ENCODE results near the gene ITIH1.

The ITIH1 gene

GRCh38 chr3:52824037-52824436 is 46.6 kb downstream of the ITIH1 start:
- TF ChIP-seq TAF1 (IDR thresholded peaks at IDR 0.05; ENCODE audit: borderline replicate concordance, insufficient read depth, low read length), result no peak
- no peak for TF ChIP-seq FOXP2 (optimal IDR thresholded peaks at IDR 0.05; ENCODE audit: borderline replicate concordance, extremely low read depth, extremely low read length, insufficient read depth)
- TF ChIP-seq SIN3A (IDR thresholded peaks at IDR 0.05; ENCODE audit: borderline replicate concordance, insufficient read depth, low read length), result no peak
- no peak for TF ChIP-seq POLR2AphosphoS5 (IDR thresholded peaks at IDR 0.05; ENCODE audit: low read depth, low read length)
- TF ChIP-seq, protein P1, sequence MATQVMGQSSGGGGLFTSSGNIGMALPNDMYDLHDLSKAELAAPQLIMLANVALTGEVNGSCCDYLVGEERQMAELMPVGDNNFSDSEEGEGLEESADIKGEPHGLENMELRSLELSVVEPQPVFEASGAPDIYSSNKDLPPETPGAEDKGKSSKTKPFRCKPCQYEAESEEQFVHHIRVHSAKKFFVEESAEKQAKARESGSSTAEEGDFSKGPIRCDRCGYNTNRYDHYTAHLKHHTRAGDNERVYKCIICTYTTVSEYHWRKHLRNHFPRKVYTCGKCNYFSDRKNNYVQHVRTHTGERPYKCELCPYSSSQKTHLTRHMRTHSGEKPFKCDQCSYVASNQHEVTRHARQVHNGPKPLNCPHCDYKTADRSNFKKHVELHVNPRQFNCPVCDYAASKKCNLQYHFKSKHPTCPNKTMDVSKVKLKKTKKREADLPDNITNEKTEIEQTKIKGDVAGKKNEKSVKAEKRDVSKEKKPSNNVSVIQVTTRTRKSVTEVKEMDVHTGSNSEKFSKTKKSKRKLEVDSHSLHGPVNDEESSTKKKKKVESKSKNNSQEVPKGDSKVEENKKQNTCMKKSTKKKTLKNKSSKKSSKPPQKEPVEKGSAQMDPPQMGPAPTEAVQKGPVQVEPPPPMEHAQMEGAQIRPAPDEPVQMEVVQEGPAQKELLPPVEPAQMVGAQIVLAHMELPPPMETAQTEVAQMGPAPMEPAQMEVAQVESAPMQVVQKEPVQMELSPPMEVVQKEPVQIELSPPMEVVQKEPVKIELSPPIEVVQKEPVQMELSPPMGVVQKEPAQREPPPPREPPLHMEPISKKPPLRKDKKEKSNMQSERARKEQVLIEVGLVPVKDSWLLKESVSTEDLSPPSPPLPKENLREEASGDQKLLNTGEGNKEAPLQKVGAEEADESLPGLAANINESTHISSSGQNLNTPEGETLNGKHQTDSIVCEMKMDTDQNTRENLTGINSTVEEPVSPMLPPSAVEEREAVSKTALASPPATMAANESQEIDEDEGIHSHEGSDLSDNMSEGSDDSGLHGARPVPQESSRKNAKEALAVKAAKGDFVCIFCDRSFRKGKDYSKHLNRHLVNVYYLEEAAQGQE (IDR thresholded peaks at IDR 0.05; ENCODE audit: insufficient read depth in 1 of 2, low read depth in 2 of 2, low read length in 2 of 2), result no peak

DNA sequence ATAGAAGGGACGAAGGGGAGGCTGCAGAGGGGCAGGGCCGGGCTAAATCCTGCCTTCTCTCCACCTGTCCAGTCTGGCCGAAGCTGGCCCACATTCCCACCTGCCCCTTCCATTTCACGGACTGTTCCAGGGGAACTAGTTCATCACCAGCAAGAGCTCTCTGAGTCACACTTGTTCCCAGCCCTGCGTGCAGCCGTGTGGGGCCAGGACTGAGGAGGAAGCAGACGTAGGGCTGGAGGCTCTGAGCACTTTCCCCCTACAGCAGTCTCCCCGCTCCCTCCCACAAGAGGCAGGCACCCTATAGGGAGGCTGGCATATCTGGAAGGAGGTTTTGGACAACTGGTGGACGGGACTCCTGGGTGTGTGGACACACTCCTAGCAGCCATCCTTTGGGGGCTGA is 50.0 kb downstream of the ITIH1 start:
- TF ChIP-seq SIN3A (IDR thresholded peaks at IDR 0.05; ENCODE audit: borderline replicate concordance, insufficient read depth, low read length) (no peak), TAF1 (IDR thresholded peaks at IDR 0.05; ENCODE audit: borderline replicate concordance, insufficient read depth, low read length) (no peak), FOXP2 (optimal IDR thresholded peaks at IDR 0.05; ENCODE audit: borderline replicate concordance, extremely low read depth, extremely low read length, insufficient read depth) (no peak), POLR2AphosphoS5 (IDR thresholded peaks at IDR 0.05; ENCODE audit: low read depth, low read length) (no peak)
- TF ChIP-seq, protein P1 (IDR thresholded peaks at IDR 0.05; ENCODE audit: insufficient read depth in 1 of 2, low read depth in 2 of 2, low read length in 2 of 2), result no peak

DNA sequence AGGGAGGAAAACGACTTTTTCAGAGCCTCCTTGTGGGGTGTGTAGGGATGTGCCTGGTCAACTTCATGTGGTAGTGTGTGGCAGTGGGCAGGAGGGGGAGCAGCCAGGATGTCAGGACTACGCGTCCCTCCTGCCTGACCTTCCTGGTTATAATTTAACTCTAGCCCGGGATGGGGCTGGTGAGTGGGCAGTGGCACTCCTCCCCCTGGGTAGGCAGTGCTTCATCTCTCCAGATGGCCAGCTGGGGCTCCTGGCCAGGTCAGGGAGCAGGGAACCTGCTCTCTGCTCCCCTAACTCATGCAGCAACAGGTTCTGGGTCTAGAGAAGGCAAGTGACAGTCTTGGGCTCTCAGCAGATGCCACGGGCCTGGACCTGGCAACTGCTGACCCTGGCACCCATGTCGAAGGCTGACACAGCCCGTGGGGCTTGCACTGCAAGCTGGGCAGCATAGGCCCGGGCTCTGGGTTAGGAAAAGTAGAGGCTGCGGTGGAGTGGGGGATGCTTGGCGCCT is 50.5 kb downstream of the ITIH1 start:
- TF ChIP-seq, protein P1 (IDR thresholded peaks at IDR 0.05; ENCODE audit: insufficient read depth in 1 of 2, low read depth in 2 of 2, low read length in 2 of 2), result no peak
- TF ChIP-seq SIN3A (IDR thresholded peaks at IDR 0.05; ENCODE audit: borderline replicate concordance, insufficient read depth, low read length) (no peak), TAF1 (IDR thresholded peaks at IDR 0.05; ENCODE audit: borderline replicate concordance, insufficient read depth, low read length) (no peak)

- TF ChIP-seq SIN3A (IDR thresholded peaks at IDR 0.05; ENCODE audit: borderline replicate concordance, insufficient read depth, low read length), result no peak
Measured at GRCh38 chr3:52829482-52829881, 52.1 kb downstream of the ITIH1 start.

DNA sequence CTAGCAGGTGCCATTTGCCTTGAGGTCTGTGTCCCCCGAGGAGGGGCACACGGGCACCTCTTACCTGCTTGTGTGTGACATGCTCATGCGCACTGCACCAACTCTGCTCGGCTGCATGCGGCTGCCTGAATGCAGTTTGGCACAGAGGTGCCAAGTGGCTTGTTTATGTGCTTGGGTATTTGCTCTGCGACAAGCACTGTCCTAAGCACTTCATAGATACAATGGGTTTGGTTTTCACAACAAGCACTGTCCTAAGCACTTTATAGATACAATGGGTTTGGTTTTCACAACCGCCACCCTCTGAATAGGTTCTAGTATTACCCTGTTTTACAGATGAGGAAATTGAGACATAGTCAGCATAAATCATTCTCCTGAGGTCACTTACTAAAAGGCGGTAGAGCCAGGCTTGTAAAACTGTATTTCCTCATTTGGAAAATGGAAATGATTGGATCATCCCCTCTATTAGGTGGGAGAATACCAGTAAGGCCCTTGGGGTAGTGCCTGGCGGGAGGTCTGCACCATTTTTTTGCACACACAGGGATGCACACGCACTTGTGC is 52.6 kb downstream of the ITIH1 start:
- TF ChIP-seq, protein P1 (IDR thresholded peaks at IDR 0.05; ENCODE audit: insufficient read depth in 1 of 2, low read depth in 2 of 2, low read length in 2 of 2), result no peak
- TF ChIP-seq FOXP2 (optimal IDR thresholded peaks at IDR 0.05; ENCODE audit: borderline replicate concordance, extremely low read depth, extremely low read length, insufficient read depth), result no peak
- no peak for TF ChIP-seq TAF1 (IDR thresholded peaks at IDR 0.05; ENCODE audit: borderline replicate concordance, insufficient read depth, low read length)
- no peak for TF ChIP-seq POLR2AphosphoS5 (IDR thresholded peaks at IDR 0.05; ENCODE audit: low read depth, low read length)
- TF ChIP-seq SIN3A (IDR thresholded peaks at IDR 0.05; ENCODE audit: borderline replicate concordance, insufficient read depth, low read length), result no peak
